SK-N-SH (cell line): ENCODE data around the gene FHOD3. TPM values are rescaled to one million over a fixed set of nuclear protein-coding genes. Genes with fewer than 3 reads are reported as not detected.

Experiments used
- CTCF ChIA-PET: fragments of 300-600, 350-600 bp; formaldehyde crosslinking; extraction: SDS; loops from one replicate; lab custom pipeline; 2021; lab: Yijun Ruan, JAX
- POLR2A ChIA-PET: fragments of 350-600 bp; sonication (Branson Sonifier 250); formaldehyde crosslinking; extraction: SDS; loops from one replicate; lab custom pipeline; 2020; ENCODE audit warnings: antibody characterized with exemption, inconsistent platforms; lab: Yijun Ruan, JAX
- DNase-seq: peaks from one replicate; pipeline ENCODE4 v3.0.0; 2012
- H2AFZ ChIP-seq: fragments of 200-600 bp; sonication (generic); 2 replicates; pipeline ENCODE4 v1.8.1; 2016; ENCODE audit warnings: antibody characterized with exemption, mild to moderate bottlenecking, low read depth
- H3F3A ChIP-seq: fragments of 200-600 bp; sonication (generic); replicated peaks from 2 replicates; pipeline ENCODE3; 2016; ENCODE audit warnings: antibody characterized with exemption, mild to moderate bottlenecking; ENCODE audit not compliant: insufficient read depth
- H3K27ac ChIP-seq, 2 experiments: fragments of 200-500 bp in 1 of 2; fragments of 200-600 bp in 1 of 2; sonication (Bioruptor generic) in 1 of 2; sonication (generic), shearing (Covaris generic) in 1 of 2; 2 replicates each; pipeline versions ENCODE4 v1.5.1 to v1.6.1; 2014 to 2016; ENCODE audit warnings: low read depth in 2 of 2, inconsistent platforms in 1 of 2, low read length in 1 of 2, mild to moderate bottlenecking in 1 of 2, mixed read lengths in 1 of 2
- H3K27me3 ChIP-seq: fragments of 200-600 bp; sonication (generic), shearing (Covaris generic); 2 replicates; pipeline ENCODE4 v1.6.1; 2016; ENCODE audit warnings: mixed run types; ENCODE audit not compliant: insufficient read depth
- H3K36me3 ChIP-seq, 2 experiments: fragments of 200-500 bp in 1 of 2; fragments of 200-600 bp in 1 of 2; sonication (Bioruptor generic) in 1 of 2; sonication (generic) in 1 of 2; replicated peaks in 1 of 2; 2 replicates each; pipeline versions ENCODE3 to v1.5.1; 2014 to 2016; ENCODE audit warnings: low read length in 1 of 2, mild to moderate bottlenecking in 1 of 2; ENCODE audit not compliant: insufficient read depth in 2 of 2, control insufficient read depth in 1 of 2
- H3K4me1 ChIP-seq, 2 experiments: fragments of 200-500 bp in 1 of 2; fragments of 200-600 bp in 1 of 2; sonication (Bioruptor generic) in 1 of 2; sonication (generic), shearing (Covaris generic) in 1 of 2; 2 replicates each; pipeline versions ENCODE4 v1.5.1 to v1.6.1; 2014 to 2016; ENCODE audit warnings: low read depth in 1 of 2, low read length in 1 of 2, mixed run types in 1 of 2; ENCODE audit not compliant: insufficient read depth in 2 of 2, control insufficient read depth in 1 of 2
- H3K4me2 ChIP-seq: fragments of 200-600 bp; sonication (generic), shearing (Covaris generic); 2 replicates; pipeline ENCODE4 v1.6.1; 2017; ENCODE audit warnings: mixed run types
- H3K4me3 ChIP-seq, 2 experiments: fragments of 200-500 bp in 1 of 2; fragments of 200-600 bp in 1 of 2; sonication (Bioruptor generic) in 1 of 2; sonication (generic), shearing (Covaris generic) in 1 of 2; 2 replicates each; pipeline versions ENCODE4 v1.5.1 to v1.8.1; 2014 to 2016; ENCODE audit warnings: low read depth in 2 of 2, inconsistent platforms in 1 of 2, low read length in 1 of 2, mild to moderate bottlenecking in 1 of 2, mixed read lengths in 1 of 2, moderate library complexity in 1 of 2
- H3K79me2 ChIP-seq: fragments of 200-600 bp; sonication (generic); 2 replicates; pipeline ENCODE4 v1.8.1; 2017; ENCODE audit warnings: mild to moderate bottlenecking; ENCODE audit not compliant: insufficient read depth
- H3K9ac ChIP-seq: fragments of 200-600 bp; sonication (generic); 2 replicates; pipeline ENCODE4 v1.6.1; 2017; ENCODE audit warnings: mixed run types
- H3K9me2 ChIP-seq: fragments of 200-600 bp; sonication (generic); 2 replicates; pipeline ENCODE4 v1.6.1; 2017; ENCODE audit warnings: mixed run types
- H3K9me3 ChIP-seq: fragments of 200-600 bp; sonication (generic); 2 replicates; pipeline ENCODE4 v1.6.1; 2017; ENCODE audit warnings: mixed run types, mild to moderate bottlenecking, moderate library complexity
- H4K20me1 ChIP-seq: fragments of 200-600 bp; sonication (generic); 2 replicates; pipeline ENCODE4 v1.6.1; 2017; ENCODE audit warnings: mild to moderate bottlenecking, mixed run types; ENCODE audit not compliant: insufficient read depth
- ELF1 ChIP-seq: IDR thresholded peaks from 2 replicates; pipeline ENCODE4 v1.4.0; 2012
- EZH2phosphoT487 ChIP-seq: fragments of 200-600 bp; sonication (generic); IDR thresholded peaks from 2 replicates; pipeline ENCODE4 v1.6.1; 2017; ENCODE audit warnings: low read depth, mixed run types, mild to moderate bottlenecking, antibody characterized with exemption, moderate library complexity, borderline replicate concordance
- FOSL2 ChIP-seq: IDR thresholded peaks from 2 replicates; pipeline ENCODE4 v1.4.0; 2012; ENCODE audit warnings: low read depth, mild to moderate bottlenecking, moderate library complexity, borderline replicate concordance
- FOXJ3 ChIP-seq: sonication (generic); formaldehyde crosslinking; IDR thresholded peaks from 2 replicates; pipeline ENCODE4 v1.5.1; 2020; ENCODE audit warnings: mild to moderate bottlenecking, missing genetic modification reagents
- FOXM1 ChIP-seq: IDR thresholded peaks from 2 replicates; pipeline ENCODE4 v1.4.0; 2012; ENCODE audit warnings: low read depth, mild to moderate bottlenecking
- GABPA ChIP-seq: IDR thresholded peaks from 2 replicates; pipeline ENCODE4 v1.4.0; 2012; ENCODE audit warnings: low read depth, mild to moderate bottlenecking
- JUND ChIP-seq: IDR thresholded peaks from 2 replicates; pipeline ENCODE4 v1.4.0; 2012
- NRF1 ChIP-seq: IDR thresholded peaks from 2 replicates; pipeline ENCODE4 v1.6.1; 2012; ENCODE audit warnings: low read depth, mild to moderate bottlenecking, low read length
- POLR2AphosphoS5 ChIP-seq: IDR thresholded peaks from 2 replicates; pipeline ENCODE4 v1.6.1; 2012; ENCODE audit warnings: low read depth, low read length
- RAD21 ChIP-seq: IDR thresholded peaks from 2 replicates; pipeline ENCODE4 v1.6.1; 2012; ENCODE audit warnings: mild to moderate bottlenecking, low read length
- RCOR1 ChIP-seq: fragments of 150-350 bp; IDR thresholded peaks from 2 replicates; pipeline ENCODE4 v1.6.1; 2017; ENCODE audit warnings: antibody characterized with exemption, low read length
- TEAD4 ChIP-seq: IDR thresholded peaks from 2 replicates; pipeline ENCODE4 v1.4.0; 2012; ENCODE audit warnings: mild to moderate bottlenecking, borderline replicate concordance; ENCODE audit not compliant: insufficient read depth
- YY1 ChIP-seq: IDR thresholded peaks from 2 replicates; pipeline ENCODE4 v1.4.0; 2012; ENCODE audit warnings: low read depth, mild to moderate bottlenecking
- WGBS: methylation state at CpG from one replicate; pipeline ENCODE4 v1.1.6; 2017; ENCODE audit warnings: low lambda C conversion rate; 5-methylcytosine and 5-hydroxymethylcytosine counted together
- polyA plus RNA-seq, 3 experiments: library from polyadenylated mRNA; depleted of rRNA; stranded (reverse); fragments of >200 nt; gene quantifications; 2 replicates each; pipeline ENCODE4 v1.2.3, GENCODE V29; 2012
- TF ChIP-seq, protein P1 (sequence below): IDR thresholded peaks from 2 replicates; pipeline ENCODE4 v1.4.0; 2012; ENCODE audit warnings: low read depth
- TF ChIP-seq, protein P2 (sequence below): IDR thresholded peaks from 2 replicates; pipeline ENCODE4 v1.4.0; 2012; ENCODE audit warnings: low read depth, borderline replicate concordance

FHOD3 gene
- polyA plus RNA-seq, 1 of the 3 experiments (the other 2 are of a cell fraction) = 10.9 TPM

DNA sequence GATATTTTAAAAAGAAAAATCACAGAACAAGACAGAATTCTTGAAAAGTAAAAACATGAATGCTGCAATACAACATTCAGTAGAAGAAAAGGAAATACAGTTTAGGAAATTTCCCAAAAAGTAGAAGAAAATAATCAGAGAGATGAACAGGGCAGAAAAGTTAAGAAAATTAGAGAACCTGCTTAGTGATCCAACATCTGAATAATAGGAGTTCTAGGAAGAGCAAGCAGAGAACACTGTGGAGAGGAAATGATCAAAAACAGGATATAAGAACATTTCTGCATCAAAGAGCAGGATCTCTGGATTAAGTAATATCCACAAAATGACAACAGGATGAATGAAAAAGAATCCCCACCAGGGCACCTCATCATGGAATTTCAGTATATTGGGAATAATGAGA lies 8.8 kb upstream of the FHOD3 start:
- H3K36me3 ChIP-seq = no peaks in the 10 kb centered on the region
- POLR2A ChIA-PET = no interaction called here

DNA sequence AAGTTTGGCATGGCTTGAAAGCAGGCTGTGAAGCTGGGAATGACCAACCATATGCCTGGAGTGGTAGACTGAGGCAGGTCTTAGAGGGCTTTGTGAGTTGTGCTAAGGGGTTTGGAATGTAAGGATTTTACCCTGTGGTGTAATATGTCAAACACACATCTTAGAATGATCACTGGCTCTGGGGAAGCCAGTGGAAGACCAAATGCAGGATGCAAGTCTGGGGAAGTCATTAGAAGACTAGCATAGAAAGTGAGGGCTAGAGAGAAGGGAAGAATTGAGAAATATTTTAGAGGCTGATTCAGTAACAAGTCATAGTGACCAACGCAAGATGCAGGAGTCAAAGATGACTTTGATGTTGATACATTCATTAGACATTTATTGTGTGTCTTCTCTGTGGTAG lies 3.5 kb upstream of the FHOD3 start:
- POLR2A ChIA-PET = no interaction called here
- H3K27me3 ChIP-seq = peaks cover 6% of the 10 kb centered on the region; the same call in 1 of the 2 replicates
- H3K4me3 ChIP-seq = no peak overlapping the region
- TF ChIP-seq ELF1 = no peak
- no peak for TF ChIP-seq RCOR1
- no peak for TF ChIP-seq EZH2phosphoT487
- TF ChIP-seq, protein P1, sequence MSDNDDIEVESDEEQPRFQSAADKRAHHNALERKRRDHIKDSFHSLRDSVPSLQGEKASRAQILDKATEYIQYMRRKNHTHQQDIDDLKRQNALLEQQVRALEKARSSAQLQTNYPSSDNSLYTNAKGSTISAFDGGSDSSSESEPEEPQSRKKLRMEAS = no peak
- TF ChIP-seq, all 33 proteins: peak for 0
- Histone ChIP-seq H3K9me2 (no peaks in the 10 kb centered on the region), H3K4me2 (no peak overlapping the region), H4K20me1 (no peaks in the 10 kb centered on the region), H3K27ac (no peak overlapping the region), H3F3A (no peaks in the 10 kb centered on the region), H3K9ac (no peak overlapping the region), H3K9me3 (peaks cover under 1% of the 10 kb centered on the region; the same call in 1 of the 2 replicates), H2AFZ (no peak overlapping the region), H3K79me2 (no peaks in the 10 kb centered on the region), H3K36me3 (no peaks in the 10 kb centered on the region), H3K4me1 (peaks cover 0 to 4% of the 10 kb centered on the region in 2 experiments; a peak in 2 of 4 replicates)
- WGBS = 38% methylated on average over 1 of the region's 1 CpG
- CTCF ChIA-PET = interaction anchor here (1.5 to 2.6 kb wide), 3 partner anchors 119 to 538 kb away, joined by 3 to 9 read pairs (median 4); no protein-coding TSS in a partner anchor
- DNase-seq = no peak

More for the DNA sequence above, 8.8 kb upstream of the FHOD3 start:
- Histone ChIP-seq H3K9me2 (no peaks in the 10 kb centered on the region), H3K79me2 (no peaks in the 10 kb centered on the region), H4K20me1 (no peaks in the 10 kb centered on the region), H3K4me2 (no peak overlapping the region), H3K4me1 (peaks cover 0 to 3% of the 10 kb centered on the region in 2 experiments; a peak in 1 of 4 replicates), H3K27me3 (no peaks in the 10 kb centered on the region), H3K9me3 (peaks cover 7% of the 10 kb centered on the region; the same call in 1 of the 2 replicates), H3K4me3 (no peak overlapping the region), H3K9ac (no peak overlapping the region), H2AFZ (no peak overlapping the region), H3K27ac (no peak overlapping the region), H3F3A (no peaks in the 10 kb centered on the region)
- CTCF ChIA-PET = interaction anchor here (0.6 to 11.3 kb wide), 2 partner anchors 192 to 532 kb away, joined by 3 to 136 read pairs; no protein-coding TSS in a partner anchor
- TF ChIP-seq ELF1 = no peak
- no peak for TF ChIP-seq YY1
- TF ChIP-seq POLR2AphosphoS5 = no peak
- TF ChIP-seq TEAD4 = no peak
- no peak for TF ChIP-seq GABPA
- no peak for DNase-seq

DNA sequence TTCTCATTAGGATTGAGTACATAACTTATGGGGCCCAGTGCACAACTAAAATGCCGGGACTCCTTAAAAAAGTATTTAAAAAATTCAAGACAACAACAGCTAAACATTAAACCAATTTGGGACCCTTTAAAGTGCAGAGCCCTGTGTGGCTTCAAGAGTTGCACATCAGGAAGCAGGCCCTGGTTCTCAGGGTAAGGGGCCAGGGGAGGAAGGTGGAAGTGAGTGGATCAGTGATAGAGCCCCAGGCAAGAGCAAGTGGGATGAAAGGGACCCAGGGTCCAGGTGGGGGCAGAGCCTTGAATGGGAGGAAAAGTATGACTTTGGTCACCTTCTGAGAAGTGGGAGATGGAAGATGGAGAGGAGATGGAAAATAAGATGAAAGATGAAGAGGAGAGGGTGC lies 2.3 kb upstream of the FHOD3 start:
- TF ChIP-seq FOXM1 (no peak), NRF1 (no peak), RCOR1 (no peak), FOSL2 (no peak), JUND (no peak), POLR2AphosphoS5 (no peak), FOXJ3 (CRISPR knock-in tag) (no peak), RAD21 (no peak)
- TF ChIP-seq, protein P1 = no peak
- TF ChIP-seq, protein P2, sequence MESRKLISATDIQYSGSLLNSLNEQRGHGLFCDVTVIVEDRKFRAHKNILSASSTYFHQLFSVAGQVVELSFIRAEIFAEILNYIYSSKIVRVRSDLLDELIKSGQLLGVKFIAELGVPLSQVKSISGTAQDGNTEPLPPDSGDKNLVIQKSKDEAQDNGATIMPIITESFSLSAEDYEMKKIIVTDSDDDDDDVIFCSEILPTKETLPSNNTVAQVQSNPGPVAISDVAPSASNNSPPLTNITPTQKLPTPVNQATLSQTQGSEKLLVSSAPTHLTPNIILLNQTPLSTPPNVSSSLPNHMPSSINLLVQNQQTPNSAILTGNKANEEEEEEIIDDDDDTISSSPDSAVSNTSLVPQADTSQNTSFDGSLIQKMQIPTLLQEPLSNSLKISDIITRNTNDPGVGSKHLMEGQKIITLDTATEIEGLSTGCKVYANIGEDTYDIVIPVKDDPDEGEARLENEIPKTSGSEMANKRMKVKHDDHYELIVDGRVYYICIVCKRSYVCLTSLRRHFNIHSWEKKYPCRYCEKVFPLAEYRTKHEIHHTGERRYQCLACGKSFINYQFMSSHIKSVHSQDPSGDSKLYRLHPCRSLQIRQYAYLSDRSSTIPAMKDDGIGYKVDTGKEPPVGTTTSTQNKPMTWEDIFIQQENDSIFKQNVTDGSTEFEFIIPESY = no peak
- no peaks in the 10 kb centered on the region for H4K20me1 ChIP-seq
- H3K79me2 ChIP-seq = peaks cover 7% of the 10 kb centered on the region; the same call in 1 of the 2 replicates
- WGBS = 96% methylated on average over 1 of the region's 1 CpG
- no peak overlapping the region for H3K4me2 ChIP-seq
- H3K9me3 ChIP-seq = no peaks in the 10 kb centered on the region; the same call in 1 of the 2 replicates
- no peak overlapping the region for H3K27ac ChIP-seq
- no peak for DNase-seq
- no peaks in the 10 kb centered on the region for H3F3A ChIP-seq
- no peak overlapping the region for H3K9ac ChIP-seq
- H3K36me3 ChIP-seq = no peaks in the 10 kb centered on the region
- no peak overlapping the region for H3K4me3 ChIP-seq
- ChIA-PET CTCF (interaction anchor here (0.6 to 3.9 kb wide), 7 partner anchors 11 to 328 kb away, joined by 3 to 21 read pairs (median 3); no protein-coding TSS in a partner anchor), POLR2A (no interaction called here)
- peaks cover 0 to 6% of the 10 kb centered on the region in 2 experiments; a peak in 2 of 4 replicates for H3K4me1 ChIP-seq
- H2AFZ ChIP-seq = no peak overlapping the region
- peaks cover 6% of the 10 kb centered on the region; the same call in 1 of the 2 replicates for H3K27me3 ChIP-seq
- no peaks in the 10 kb centered on the region for H3K9me2 ChIP-seq
